ENCODE results near the gene A2M. TPM values are rescaled to one million over a fixed set of nuclear protein-coding genes. Genes with fewer than 3 reads are reported as not detected.

Gene A2M
- total RNA-seq, 1 donor, result not detected

GRCh38 chr12:9051158-9051550 lies 64.6 kb downstream of the A2M start:
- Histone ChIP-seq H3K4me1 (ENCODE audit: insufficient read depth, low read length) (peaks cover 6% of the 10 kb centered on the region), H3K27me3 (ENCODE audit: insufficient read depth, low read length) (no peaks in the 10 kb centered on the region), H3K9me3 (ENCODE audit: low read depth, low read length) (no peaks in the 10 kb centered on the region), H3K4me3 (ENCODE audit: low read length) (no peak overlapping the region)

GRCh38 chr12:9050521-9051157 lies 65.1 kb downstream of the A2M start:
- Histone ChIP-seq H3K4me3 (ENCODE audit: low read length) (no peak overlapping the region), H3K27me3 (ENCODE audit: insufficient read depth, low read length) (no peaks in the 10 kb centered on the region), H3K9me3 (ENCODE audit: low read depth, low read length) (no peaks in the 10 kb centered on the region), H3K4me1 (ENCODE audit: insufficient read depth, low read length) (peaks cover 6% of the 10 kb centered on the region)

GRCh38 chr12:9049520-9050133 lies 66.1 kb downstream of the A2M start:
- no peak overlapping the region for H3K4me3 ChIP-seq (ENCODE audit: low read length)
- H3K9me3 ChIP-seq (ENCODE audit: low read depth, low read length), result no peaks in the 10 kb centered on the region
- no peaks in the 10 kb centered on the region for H3K27me3 ChIP-seq (ENCODE audit: insufficient read depth, low read length)
- peaks cover 6% of the 10 kb centered on the region for H3K4me1 ChIP-seq (ENCODE audit: insufficient read depth, low read length)

GRCh38 chr12:9048930-9049329 lies 66.8 kb downstream of the A2M start:
- peaks cover 6% of the 10 kb centered on the region for H3K4me1 ChIP-seq (ENCODE audit: insufficient read depth, low read length)
- no peak overlapping the region for H3K4me3 ChIP-seq (ENCODE audit: low read length)
- no peaks in the 10 kb centered on the region for H3K9me3 ChIP-seq (ENCODE audit: low read depth, low read length)
- no peaks in the 10 kb centered on the region for H3K27me3 ChIP-seq (ENCODE audit: insufficient read depth, low read length)

- no peak overlapping the region for H3K4me3 ChIP-seq (ENCODE audit: low read length)
- no peaks in the 10 kb centered on the region for H3K27me3 ChIP-seq (ENCODE audit: insufficient read depth, low read length)
- no peaks in the 10 kb centered on the region for H3K9me3 ChIP-seq (ENCODE audit: low read depth, low read length)
- peaks cover 6% of the 10 kb centered on the region for H3K4me1 ChIP-seq (ENCODE audit: insufficient read depth, low read length)
These were observed 68.6 kb downstream of the A2M start for GRCh38 chr12:9047105-9047504.

GRCh38 chr12:9043766-9044165 lies 72.0 kb downstream of the A2M start:
- no peaks in the 10 kb centered on the region for H3K9me3 ChIP-seq (ENCODE audit: low read depth, low read length)
- H3K4me1 ChIP-seq (ENCODE audit: insufficient read depth, low read length), result no peaks in the 10 kb centered on the region
- H3K27me3 ChIP-seq (ENCODE audit: insufficient read depth, low read length), result no peaks in the 10 kb centered on the region
- no peak overlapping the region for H3K4me3 ChIP-seq (ENCODE audit: low read length)

GRCh38 chr12:9041321-9041720 lies 74.4 kb downstream of the A2M start:
- H3K4me3 ChIP-seq (ENCODE audit: low read length), result no peak overlapping the region
- H3K4me1 ChIP-seq (ENCODE audit: insufficient read depth, low read length), result peaks cover 8% of the 10 kb centered on the region
- H3K27me3 ChIP-seq (ENCODE audit: insufficient read depth, low read length), result no peaks in the 10 kb centered on the region
- H3K9me3 ChIP-seq (ENCODE audit: low read depth, low read length), result no peaks in the 10 kb centered on the region

GRCh38 chr12:9040484-9041186 lies 75.1 kb downstream of the A2M start:
- Histone ChIP-seq H3K4me1 (ENCODE audit: insufficient read depth, low read length) (peaks cover 8% of the 10 kb centered on the region), H3K27me3 (ENCODE audit: insufficient read depth, low read length) (no peaks in the 10 kb centered on the region), H3K9me3 (ENCODE audit: low read depth, low read length) (no peaks in the 10 kb centered on the region), H3K4me3 (ENCODE audit: low read length) (no peak overlapping the region)

GRCh38 chr12:9039397-9039977 lies 76.2 kb downstream of the A2M start:
- H3K27me3 ChIP-seq (ENCODE audit: insufficient read depth, low read length), result no peaks in the 10 kb centered on the region
- H3K9me3 ChIP-seq (ENCODE audit: low read depth, low read length), result no peaks in the 10 kb centered on the region
- no peak overlapping the region for H3K4me3 ChIP-seq (ENCODE audit: low read length)
- peaks cover 8% of the 10 kb centered on the region for H3K4me1 ChIP-seq (ENCODE audit: insufficient read depth, low read length)

- no peak overlapping the region for H3K4me3 ChIP-seq (ENCODE audit: low read length)
- H3K9me3 ChIP-seq (ENCODE audit: low read depth, low read length), result no peaks in the 10 kb centered on the region
- H3K4me1 ChIP-seq (ENCODE audit: insufficient read depth, low read length), result peaks cover 11% of the 10 kb centered on the region
- no peaks in the 10 kb centered on the region for H3K27me3 ChIP-seq (ENCODE audit: insufficient read depth, low read length)
These were observed 78.3 kb downstream of the A2M start for GRCh38 chr12:9037431-9037830.

- Histone ChIP-seq H3K4me1 (ENCODE audit: insufficient read depth, low read length) (peaks cover 11% of the 10 kb centered on the region), H3K27me3 (ENCODE audit: insufficient read depth, low read length) (no peaks in the 10 kb centered on the region), H3K9me3 (ENCODE audit: low read depth, low read length) (no peaks in the 10 kb centered on the region)
These were observed 79.5 kb downstream of the A2M start for GRCh38 chr12:9036227-9036626.

GRCh38 chr12:9034095-9034494 lies 81.6 kb downstream of the A2M start:
- Histone ChIP-seq H3K4me1 (ENCODE audit: insufficient read depth, low read length) (peaks cover 16% of the 10 kb centered on the region), H3K9me3 (ENCODE audit: low read depth, low read length) (no peaks in the 10 kb centered on the region), H3K27me3 (ENCODE audit: insufficient read depth, low read length) (no peaks in the 10 kb centered on the region), H3K4me3 (ENCODE audit: low read length) (no peak overlapping the region)

More at GRCh38 chr12:9036227-9036626, 79.5 kb downstream of the A2M start:
- H3K4me3 ChIP-seq (ENCODE audit: low read length), result no peak overlapping the region

- no peak overlapping the region for H3K4me3 ChIP-seq (ENCODE audit: low read length)
- peaks cover 18% of the 10 kb centered on the region for H3K4me1 ChIP-seq (ENCODE audit: insufficient read depth, low read length)
- H3K9me3 ChIP-seq (ENCODE audit: low read depth, low read length), result no peaks in the 10 kb centered on the region
- no peaks in the 10 kb centered on the region for H3K27me3 ChIP-seq (ENCODE audit: insufficient read depth, low read length)
These were observed 82.3 kb downstream of the A2M start for GRCh38 chr12:9033265-9033887.

GRCh38 chr12:9032202-9032964 lies 83.3 kb downstream of the A2M start:
- Histone ChIP-seq H3K27me3 (ENCODE audit: insufficient read depth, low read length) (no peaks in the 10 kb centered on the region), H3K9me3 (ENCODE audit: low read depth, low read length) (no peaks in the 10 kb centered on the region), H3K4me1 (ENCODE audit: insufficient read depth, low read length) (peaks cover 17% of the 10 kb centered on the region), H3K4me3 (ENCODE audit: low read length) (no peak overlapping the region)
